Kidney epithelial cell (primary cell): ENCODE data around the gene TMEM169. TPM values are rescaled to one million over a fixed set of nuclear protein-coding genes. Genes with fewer than 3 reads are reported as not detected.
A peak's percentile ranks its signal among the peaks of the same experiment; 100 is the strongest.

ENCODE experiments used
- DNase-seq: peaks from one replicate; pipeline ENCODE4 v3.0.0-alpha.2; 2010; ENCODE audit warnings: low read depth
- H3K27me3 ChIP-seq: 2 replicates; pipeline ENCODE4 v1.6.0; 2011; ENCODE audit warnings: low read length; ENCODE audit not compliant: control insufficient read depth, insufficient read depth
- H3K36me3 ChIP-seq: 2 replicates; pipeline ENCODE4 v1.5.1; 2011; ENCODE audit warnings: low read length; ENCODE audit not compliant: control insufficient read depth, insufficient read depth
- H3K4me3 ChIP-seq: 2 replicates; pipeline ENCODE4 v1.5.1; 2011; ENCODE audit warnings: low read depth, mild to moderate bottlenecking, control low read depth, low read length
- total RNA-seq: library from RNA; depleted of rRNA; stranded (reverse); fragments of >200 nt; gene quantifications from 2 replicates; pipeline ENCODE4 v1.2.3, GENCODE V29; 2015
- TF ChIP-seq, protein P1 (sequence below): IDR thresholded peaks from 2 replicates; pipeline ENCODE4 v1.5.1; 2011; ENCODE audit warnings: mild to moderate bottlenecking, moderate library complexity, low read length, control low read depth, inconsistent platforms; ENCODE audit not compliant: insufficient read depth, poor library complexity, severe bottlenecking

The TMEM169 gene
- total RNA-seq, 1 donor from 2014 or later = 4.6 TPM

DNA sequence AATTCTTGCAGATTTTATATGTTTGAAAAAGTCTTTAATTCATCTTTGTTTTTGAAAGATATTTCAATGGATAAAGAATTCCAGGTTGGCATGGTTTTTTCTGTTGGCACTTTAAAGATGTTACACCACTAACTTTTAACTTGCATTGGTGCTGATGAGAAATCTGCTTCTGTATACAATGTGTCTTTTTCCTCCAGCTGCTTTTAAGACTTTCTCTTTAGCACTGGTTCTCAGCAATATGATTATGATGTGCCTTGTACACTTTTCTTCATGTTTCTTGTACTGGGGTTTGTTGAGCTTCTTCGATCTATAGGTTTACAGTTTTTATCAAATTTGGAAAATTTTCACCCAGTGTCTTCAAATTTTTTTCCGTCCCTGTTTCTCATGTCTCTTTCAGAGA, 29.3 kb upstream of the TMEM169 start:
- DNase-seq = no peak
- TF ChIP-seq, protein P1, sequence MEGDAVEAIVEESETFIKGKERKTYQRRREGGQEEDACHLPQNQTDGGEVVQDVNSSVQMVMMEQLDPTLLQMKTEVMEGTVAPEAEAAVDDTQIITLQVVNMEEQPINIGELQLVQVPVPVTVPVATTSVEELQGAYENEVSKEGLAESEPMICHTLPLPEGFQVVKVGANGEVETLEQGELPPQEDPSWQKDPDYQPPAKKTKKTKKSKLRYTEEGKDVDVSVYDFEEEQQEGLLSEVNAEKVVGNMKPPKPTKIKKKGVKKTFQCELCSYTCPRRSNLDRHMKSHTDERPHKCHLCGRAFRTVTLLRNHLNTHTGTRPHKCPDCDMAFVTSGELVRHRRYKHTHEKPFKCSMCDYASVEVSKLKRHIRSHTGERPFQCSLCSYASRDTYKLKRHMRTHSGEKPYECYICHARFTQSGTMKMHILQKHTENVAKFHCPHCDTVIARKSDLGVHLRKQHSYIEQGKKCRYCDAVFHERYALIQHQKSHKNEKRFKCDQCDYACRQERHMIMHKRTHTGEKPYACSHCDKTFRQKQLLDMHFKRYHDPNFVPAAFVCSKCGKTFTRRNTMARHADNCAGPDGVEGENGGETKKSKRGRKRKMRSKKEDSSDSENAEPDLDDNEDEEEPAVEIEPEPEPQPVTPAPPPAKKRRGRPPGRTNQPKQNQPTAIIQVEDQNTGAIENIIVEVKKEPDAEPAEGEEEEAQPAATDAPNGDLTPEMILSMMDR = no peak
- Histone ChIP-seq H3K4me3 (no peak overlapping the region), H3K36me3 (no peaks in the 10 kb centered on the region), H3K27me3 (no peaks in the 10 kb centered on the region)

DNA sequence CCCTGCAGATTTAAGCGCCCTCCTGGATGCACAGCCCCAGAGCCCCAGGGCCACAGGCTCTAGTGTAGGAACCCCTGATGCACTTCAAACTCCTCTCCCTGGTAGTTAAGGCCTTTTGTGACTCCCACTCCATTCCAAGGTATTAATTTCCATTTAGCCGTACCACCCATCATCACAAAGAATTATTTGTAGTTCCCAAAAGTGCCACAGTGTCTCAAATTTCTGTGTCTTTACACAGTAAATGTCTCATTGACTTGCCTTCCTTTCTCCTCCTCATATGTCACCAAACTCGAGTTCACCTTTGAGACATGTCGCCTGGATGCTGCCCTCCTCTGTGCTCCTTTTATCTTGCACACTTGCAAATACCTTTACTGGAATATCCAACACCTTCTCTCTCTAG, 26.0 kb upstream of the TMEM169 start:
- no peaks in the 10 kb centered on the region for H3K36me3 ChIP-seq
- H3K27me3 ChIP-seq = no peaks in the 10 kb centered on the region
- no peak for DNase-seq
- TF ChIP-seq, protein P1 = no peak
- H3K4me3 ChIP-seq = no peak overlapping the region

GRCh38 chr2:216056739-216057138, 25.0 kb upstream of the TMEM169 start:
- DNase-seq = no peak
- TF ChIP-seq, protein P1 = no peak
- no peak overlapping the region for H3K4me3 ChIP-seq

DNA sequence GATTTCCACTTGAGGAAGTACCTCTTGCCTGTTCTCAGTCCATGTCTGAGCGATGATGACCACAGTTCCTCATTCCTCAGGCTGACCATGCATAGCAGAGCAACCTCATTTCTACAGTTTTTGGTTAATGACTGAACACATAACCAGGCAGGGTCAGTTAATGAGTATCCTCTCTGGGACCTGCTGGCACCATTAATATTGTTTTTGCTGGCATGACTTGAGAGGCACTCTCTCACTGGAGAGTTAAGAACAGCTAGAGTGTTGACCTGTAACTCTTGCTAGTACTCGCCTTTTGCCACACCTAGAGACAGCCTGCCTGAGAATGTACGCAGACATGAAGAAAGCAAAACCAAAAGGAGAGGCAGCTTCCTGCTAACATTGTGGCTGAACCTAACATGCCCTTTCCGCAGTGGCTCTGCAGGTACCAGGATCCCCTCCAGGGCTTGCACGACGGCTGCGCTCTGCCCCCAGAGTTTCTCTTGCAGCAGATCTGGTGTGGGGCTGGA, 24.0 kb upstream of the TMEM169 start:
- Histone ChIP-seq H3K36me3 (no peaks in the 10 kb centered on the region), H3K4me3 (no peak overlapping the region), H3K27me3 (no peaks in the 10 kb centered on the region)
- DNase-seq = peak; percentile 99
- TF ChIP-seq, protein P1 = no peak

More at GRCh38 chr2:216056739-216057138, 25.0 kb upstream of the TMEM169 start:
- Histone ChIP-seq H3K27me3 (no peaks in the 10 kb centered on the region), H3K36me3 (no peaks in the 10 kb centered on the region)

GRCh38 chr2:216059233-216059834, 22.4 kb upstream of the TMEM169 start:
- no peak for DNase-seq
- Histone ChIP-seq H3K36me3 (no peaks in the 10 kb centered on the region), H3K27me3 (no peaks in the 10 kb centered on the region), H3K4me3 (no peak overlapping the region)
- TF ChIP-seq, protein P1 = peak; percentile 15
